Left ventricle myocardium inferior (tissue), 1 donor: ENCODE results near the gene ADAMTS3. TPM values are rescaled to one million over a fixed set of nuclear protein-coding genes. Genes with fewer than 3 reads are reported as not detected.

Source experiments
- DNase-seq: peaks from one replicate; pipeline ENCODE4 v3.0.0-alpha.2; 2020
- H3K27ac ChIP-seq: fragments of 200-600 bp; replicated peaks from 2 replicates; pipeline ENCODE4 v1.8.0; 2021
- H3K27me3 ChIP-seq: fragments of 200-600 bp; 2 replicates; pipeline ENCODE4 v1.8.0; 2021; ENCODE audit warnings: low read depth
- H3K36me3 ChIP-seq: fragments of 200-600 bp; 2 replicates; pipeline ENCODE4 v1.8.0; 2021
- H3K4me1 ChIP-seq: fragments of 200-600 bp; 2 replicates; pipeline ENCODE4 v1.8.0; 2021
- H3K4me3 ChIP-seq: fragments of 200-600 bp; 2 replicates; pipeline ENCODE4 v1.8.0; 2021; ENCODE audit warnings: mild to moderate bottlenecking, moderate library complexity
- H3K9me3 ChIP-seq: fragments of 200-600 bp; replicated peaks from 2 replicates; pipeline ENCODE4 v1.8.0; 2021
- CTCF ChIP-seq: fragments of 200-600 bp; IDR thresholded peaks from 2 replicates; pipeline ENCODE4 v1.8.0; 2021; ENCODE audit warnings: antibody characterized with exemption, mild to moderate bottlenecking, borderline replicate concordance
- intact Hi-C: fragments of 100-400 bp; cut with micrococcal nuclease; formaldehyde crosslinking; loops from one replicate; pipeline ENCODE4 v1.11.0; 2022
- total RNA-seq: library from RNA; stranded (reverse); fragmentation: NEBNext Ultra II Directional; extraction: Animal tissue kit (Norgen Biotek cat#: 25700); gene quantifications from one replicate; pipeline ENCODE4 v1.2.1, GENCODE V29; 2021
- donor health status: DM: no; HTN: yes; CAD: no; lungs with severe emphysema.

Gene ADAMTS3
- total RNA-seq, 1 donor from 2014 or later, result 0.60 TPM

DNA sequence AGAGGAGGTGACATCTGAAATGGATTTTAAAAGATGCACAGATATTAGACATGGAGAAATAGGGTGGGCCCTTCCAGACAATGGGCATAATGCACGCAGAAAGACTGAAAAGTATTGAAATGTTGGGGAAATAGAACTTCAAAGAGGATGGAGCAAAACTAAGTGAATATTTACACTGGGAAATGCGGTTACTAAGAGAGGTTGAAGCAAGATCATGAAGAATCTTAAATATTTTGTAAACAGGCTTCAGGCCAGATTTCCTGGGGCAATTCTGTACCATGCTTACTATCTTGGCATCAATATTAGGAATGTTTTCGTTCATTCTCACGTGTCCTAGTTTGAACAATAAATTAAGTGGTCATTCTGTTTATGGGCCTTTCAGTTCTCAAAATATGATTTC is 216.3 kb downstream of the ADAMTS3 start:
- no peak for DNase-seq
- Histone ChIP-seq H3K27ac (no peak overlapping the region), H3K4me1 (no peaks in the 10 kb centered on the region), H3K4me3 (no peak overlapping the region), H3K9me3 (no peaks in the 10 kb centered on the region), H3K36me3 (no peaks in the 10 kb centered on the region), H3K27me3 (no peaks in the 10 kb centered on the region)
- no peak for TF ChIP-seq CTCF
- intact Hi-C loops, result no loop called here

- Histone ChIP-seq H3K4me1 (no peaks in the 10 kb centered on the region), H3K27ac (no peak overlapping the region), H3K27me3 (no peaks in the 10 kb centered on the region), H3K36me3 (no peaks in the 10 kb centered on the region), H3K4me3 (no peak overlapping the region), H3K9me3 (no peaks in the 10 kb centered on the region)
- TF ChIP-seq CTCF, result no peak
- intact Hi-C loops, result no loop called here
- no peak for DNase-seq
Measured at GRCh38 chr4:72351521-72351920, 217.5 kb downstream of the ADAMTS3 start.

DNA sequence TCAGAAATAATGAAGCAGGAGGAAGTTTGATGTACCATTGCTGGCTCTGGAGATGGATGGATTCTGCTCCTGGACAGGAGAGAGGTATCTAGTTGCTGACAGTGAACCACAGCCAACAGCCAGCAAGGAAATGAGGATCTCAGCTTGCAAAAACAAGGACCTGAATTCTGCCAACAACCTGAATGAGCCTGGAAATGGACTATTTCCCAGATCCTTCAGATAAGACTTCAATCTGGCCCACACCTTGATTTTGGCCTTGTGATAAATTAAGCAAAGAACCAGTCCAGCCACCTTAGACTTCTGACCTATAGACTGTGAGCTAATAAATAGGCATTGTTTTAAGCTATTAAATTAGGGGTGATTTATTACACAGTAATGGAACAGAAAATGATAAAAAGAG is 220.3 kb downstream of the ADAMTS3 start:
- TF ChIP-seq CTCF, result no peak

GRCh38 chr4:72344418-72344817 is 224.6 kb downstream of the ADAMTS3 start:
- intact Hi-C loops, result no loop called here
- no peaks in the 10 kb centered on the region for H3K9me3 ChIP-seq
- no peak overlapping the region for H3K27ac ChIP-seq
- no peaks in the 10 kb centered on the region for H3K27me3 ChIP-seq
- DNase-seq, result no peak
- peaks cover 8% of the 10 kb centered on the region for H3K4me1 ChIP-seq
- H3K4me3 ChIP-seq, result no peak overlapping the region
- no peaks in the 10 kb centered on the region for H3K36me3 ChIP-seq
- no peak for TF ChIP-seq CTCF

More for the DNA sequence above, 220.3 kb downstream of the ADAMTS3 start:
- DNase-seq, result no peak
- intact Hi-C loops, result no loop called here
- Histone ChIP-seq H3K27me3 (no peaks in the 10 kb centered on the region), H3K4me1 (no peaks in the 10 kb centered on the region), H3K9me3 (no peaks in the 10 kb centered on the region), H3K27ac (no peak overlapping the region), H3K4me3 (no peak overlapping the region), H3K36me3 (no peaks in the 10 kb centered on the region)

- H3K4me1 ChIP-seq, result peaks cover 8% of the 10 kb centered on the region
- TF ChIP-seq CTCF, result no peak
- H3K27me3 ChIP-seq, result no peaks in the 10 kb centered on the region
- DNase-seq, result no peak
- H3K36me3 ChIP-seq, result no peaks in the 10 kb centered on the region
- H3K4me3 ChIP-seq, result no peak overlapping the region
- no peak overlapping the region for H3K27ac ChIP-seq
- intact Hi-C loops, result no loop called here
- no peaks in the 10 kb centered on the region for H3K9me3 ChIP-seq
Measured at GRCh38 chr4:72341432-72341820, 227.6 kb downstream of the ADAMTS3 start.

- intact Hi-C loops, result no loop called here
- no peaks in the 10 kb centered on the region for H3K9me3 ChIP-seq
- H3K27ac ChIP-seq, result no peak overlapping the region
- DNase-seq, result no peak
- no peak for TF ChIP-seq CTCF
- H3K4me3 ChIP-seq, result no peak overlapping the region
- no peaks in the 10 kb centered on the region for H3K36me3 ChIP-seq
- peaks cover 8% of the 10 kb centered on the region for H3K4me1 ChIP-seq
- H3K27me3 ChIP-seq, result no peaks in the 10 kb centered on the region
Measured at GRCh38 chr4:72340803-72341431, 228.1 kb downstream of the ADAMTS3 start.
